Ascending aorta (tissue), 2 donors: ENCODE results near the gene B4GALNT4. TPM values are rescaled to one million over a fixed set of nuclear protein-coding genes. Genes with fewer than 3 reads are reported as not detected.

Source experiments
- DNase-seq, 2 donors: peaks; one replicate each; pipeline ENCODE4 v3.0.0-alpha.2; 2019; ENCODE audit warnings: low spot score in 2 of 2
- H3K27ac ChIP-seq, 2 donors: fragments of 200-600 bp; sonication (generic); one replicate each; pipeline ENCODE4 v1.5.1; 2016 to 2017; ENCODE audit warnings: mild to moderate bottlenecking in 1 of 2
- H3K27me3 ChIP-seq: fragments of 200-600 bp; sonication (generic); one replicate; pipeline ENCODE4 v1.5.1; 2017
- H3K36me3 ChIP-seq, 2 donors: fragments of 200-600 bp; sonication (generic); one replicate each; pipeline ENCODE4 v1.5.1; 2016
- H3K4me1 ChIP-seq, 2 donors: fragments of 200-600 bp; sonication (generic); one replicate each; pipeline ENCODE4 v1.5.1; 2016 to 2017; ENCODE audit warnings: mild to moderate bottlenecking in 1 of 2
- H3K4me3 ChIP-seq, 2 donors: fragments of 200-600 bp; sonication (generic); one replicate each; pipeline ENCODE4 v1.5.1; 2016 to 2017; ENCODE audit warnings: mild to moderate bottlenecking in 1 of 2
- H3K9me3 ChIP-seq, 2 donors: fragments of 200-600 bp; sonication (generic); one replicate each; pipeline ENCODE4 v1.5.1; 2016
- CTCF ChIP-seq, 3 experiments: fragments of 200-600 bp in 2 of 3; fragments of 450-650 bp in 1 of 3; sonication (generic) in 2 of 3; IDR thresholded peaks; one replicate each; pipeline ENCODE4 v1.5.1; 2016 to 2019; ENCODE audit warnings: antibody characterized with exemption in 3 of 3, mild to moderate bottlenecking in 1 of 3, moderate library complexity in 1 of 3
- intact Hi-C: fragments of 100-400 bp; cut with DNase I; formaldehyde crosslinking; loops from one replicate; pipeline ENCODE4 v1.15.1; 2023
- total RNA-seq: library from RNA; depleted of rRNA; stranded (reverse); fragments of >200 nt; gene quantifications from one replicate; pipeline ENCODE4 v1.1.0, GENCODE V29; 2016

B4GALNT4 gene
- total RNA-seq, 1 donor from 2014 or later = not detected

GRCh38 chr11:335779-336658 lies 33.3 kb upstream of the B4GALNT4 start:
- no peaks in the 10 kb centered on the region for H3K4me1 ChIP-seq
- peak overlapping the region; percentile 61 to 62 for H3K27ac ChIP-seq
- intact Hi-C loops = no loop called here
- no peak for DNase-seq
- H3K36me3 ChIP-seq = no peaks in the 10 kb centered on the region
- no peak for TF ChIP-seq CTCF (IDR thresholded peaks at IDR 0.05)
- H3K9me3 ChIP-seq = no peaks in the 10 kb centered on the region
- no peak overlapping the region for H3K4me3 ChIP-seq
- no peaks in the 10 kb centered on the region for H3K27me3 ChIP-seq

- H3K9me3 ChIP-seq = no peaks in the 10 kb centered on the region
- intact Hi-C loops = no loop called here
- no peaks in the 10 kb centered on the region for H3K27me3 ChIP-seq
- no peak for DNase-seq
- no peaks in the 10 kb centered on the region for H3K4me1 ChIP-seq
- no peak for TF ChIP-seq CTCF (IDR thresholded peaks at IDR 0.05)
- peak overlapping the region; percentile 61 to 62 for H3K27ac ChIP-seq
- no peaks in the 10 kb centered on the region for H3K36me3 ChIP-seq
- no peak overlapping the region for H3K4me3 ChIP-seq
Observed at GRCh38 chr11:336659-337198, 32.6 kb upstream of the B4GALNT4 start.

DNA sequence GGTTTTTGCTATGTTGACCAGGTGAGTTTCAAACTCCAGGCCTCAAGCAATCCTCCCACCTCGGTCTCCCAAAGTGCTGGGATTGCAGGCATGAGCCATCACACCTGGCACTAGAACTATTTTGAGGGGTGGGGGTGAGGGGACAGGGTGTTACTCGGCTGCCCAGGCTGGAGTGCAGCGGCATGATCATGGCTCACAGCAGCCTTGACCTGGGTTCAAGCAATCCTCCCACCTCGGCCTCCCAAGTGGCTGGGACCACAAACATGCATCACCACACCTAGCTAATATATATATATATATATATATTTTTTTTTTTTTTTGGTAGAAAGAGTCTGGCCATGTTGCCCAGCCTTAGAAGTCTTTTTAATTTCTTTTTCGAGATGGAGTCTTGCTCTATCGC lies 31.6 kb upstream of the B4GALNT4 start:
- Histone ChIP-seq H3K4me3 (no peak overlapping the region), H3K27me3 (no peaks in the 10 kb centered on the region), H3K9me3 (no peaks in the 10 kb centered on the region), H3K27ac (no peak overlapping the region), H3K36me3 (no peaks in the 10 kb centered on the region), H3K4me1 (no peaks in the 10 kb centered on the region)
- no peak for DNase-seq
- intact Hi-C loops = no loop called here
- TF ChIP-seq CTCF (IDR thresholded peaks at IDR 0.05) = no peak

DNA sequence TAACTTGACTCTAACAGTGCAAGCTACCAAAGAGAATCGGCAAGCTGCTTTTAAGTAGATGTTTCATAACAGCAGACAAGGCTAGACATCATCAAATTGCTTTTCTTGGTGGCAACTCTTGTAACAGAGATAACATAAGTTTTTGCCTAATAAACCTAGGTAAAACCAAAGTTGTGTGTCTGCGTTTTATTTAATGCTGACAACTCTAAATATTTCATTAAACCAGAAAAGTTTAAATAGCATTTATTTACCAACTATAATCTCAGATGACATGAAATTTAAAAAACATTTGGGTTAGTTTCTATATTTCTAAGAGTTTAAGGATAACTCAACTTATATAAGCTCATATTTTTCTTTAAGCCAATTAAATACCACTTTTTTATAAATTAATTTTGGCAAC lies 29.3 kb upstream of the B4GALNT4 start:
- H3K27ac ChIP-seq = no peak overlapping the region
- H3K4me1 ChIP-seq = no peaks in the 10 kb centered on the region
- intact Hi-C loops = no loop called here
- DNase-seq = no peak
- no peaks in the 10 kb centered on the region for H3K36me3 ChIP-seq
- H3K27me3 ChIP-seq = no peaks in the 10 kb centered on the region
- TF ChIP-seq CTCF (IDR thresholded peaks at IDR 0.05) = no peak
- no peaks in the 10 kb centered on the region for H3K9me3 ChIP-seq
- no peak overlapping the region for H3K4me3 ChIP-seq

- TF ChIP-seq CTCF (IDR thresholded peaks at IDR 0.05) = no peak
- no peaks in the 10 kb centered on the region for H3K27me3 ChIP-seq
- H3K4me3 ChIP-seq = no peak overlapping the region
- H3K36me3 ChIP-seq = no peaks in the 10 kb centered on the region
- no peaks in the 10 kb centered on the region for H3K9me3 ChIP-seq
- no peak overlapping the region for H3K27ac ChIP-seq
- no peaks in the 10 kb centered on the region for H3K4me1 ChIP-seq
- intact Hi-C loops = no loop called here
- DNase-seq = no peak
Observed at GRCh38 chr11:340539-341512, 28.5 kb upstream of the B4GALNT4 start.
